OCI-LY7 (cell line): ENCODE data around the gene SLX4IP.

Experiments used
- CTCF ChIP-seq: fragments of 200-600 bp; sonication (generic); conservative IDR thresholded peaks from 2 replicates; pipeline ENCODE4 v1.5.1; 2014; ENCODE audit warnings: mild to moderate bottlenecking, antibody characterized with exemption, low read length, moderate library complexity, mixed read lengths
- EZH2phosphoT487 ChIP-seq: fragments of 200-600 bp; sonication (generic); IDR thresholded peaks from 2 replicates; pipeline ENCODE4 v1.6.1; 2018; ENCODE audit warnings: low read depth, borderline replicate concordance, mild to moderate bottlenecking, mixed run types, antibody characterized with exemption, low read length, moderate library complexity, mixed read lengths

- no peak for TF ChIP-seq CTCF
- no peak for TF ChIP-seq EZH2phosphoT487
Observed at GRCh38 chr20:10557685-10558084, 122.6 kb downstream of the SLX4IP start.
